Measurements from ENCODE around the gene OR10G4.
"Not testable (repeated sequence)": the region's sequence is repeated elsewhere in the genome, so short reads cannot be mapped to it uniquely, and the experiment has no call there.

The OR10G4 gene

GRCh38 chr11:124012697-124013096 is at the start of gene OR10G4:
Gene OR10G4 (plus strand): TSS chr11:124012997. CDS start chr11:124015575, 2,578 bp downstream.
- DNase-seq, result no peak

- DNase-seq, result no peak
Measured at GRCh38 chr11:123973816-123974215, 39.0 kb upstream of the OR10G4 start.

- no peak for DNase-seq
Measured at GRCh38 chr11:123976770-123977560, 35.8 kb upstream of the OR10G4 start.

- DNase-seq, result no peak
Measured at GRCh38 chr11:123977731-123978347, 35.0 kb upstream of the OR10G4 start, which contains the start of gene OR10S1. Gene OR10S1 (minus strand): TSS chr11:123977781. CDS start chr11:123977664, 117 bp downstream.

GRCh38 chr11:123979311-123979710 is 33.5 kb upstream of the OR10G4 start:
- DNase-seq, result no peak

- no peak for DNase-seq
Measured at GRCh38 chr11:123995119-123995518, 17.7 kb upstream of the OR10G4 start, which contains the start of gene OR10G6. Gene OR10G6 (minus strand): TSS chr11:123995161. CDS start chr11:123995161, 0 bp downstream.

- DNase-seq, result not testable (repeated sequence)
Measured at GRCh38 chr11:124015837-124016236, 3.0 kb downstream of the OR10G4 start.

- DNase-seq, result no peak
Measured at GRCh38 chr11:124026498-124026897, 13.7 kb downstream of the OR10G4 start, which contains the start of gene OR10G8. Gene OR10G8 (plus strand): TSS chr11:124026798. CDS start chr11:124029623, 2,825 bp downstream.

- no peak for DNase-seq
Measured at GRCh38 chr11:124036666-124037065, 23.9 kb downstream of the OR10G4 start.

GRCh38 chr11:124039557-124039956 is 26.8 kb downstream of the OR10G4 start:
- DNase-seq, result no peak

- DNase-seq, result no peak
Measured at GRCh38 chr11:124041254-124041653, 28.5 kb downstream of the OR10G4 start, which contains the start of gene OR10G7. Gene OR10G7 (minus strand): TSS chr11:124041325. CDS start chr11:124039001, 2,324 bp downstream.

GRCh38 chr11:124043420-124043819 is 30.6 kb downstream of the OR10G4 start:
- no peak for DNase-seq

GRCh38 chr11:124050748-124051147 is 38.0 kb downstream of the OR10G4 start:
- no peak for DNase-seq

GRCh38 chr11:124052966-124053365 is 40.2 kb downstream of the OR10G4 start:
- DNase-seq, result no peak

All from activated naive CD4-positive, alpha-beta T cell treated with Interleukin-2 at 50 U/mL for 16 hours (primary cell).